ENCODE results near the gene CCBE1. TPM values are rescaled to one million over a fixed set of nuclear protein-coding genes. Genes with fewer than 3 reads are reported as not detected.
"Not testable (repeated sequence)": the region's sequence is repeated elsewhere in the genome, so short reads cannot be mapped to it uniquely, and the experiment has no call there.

The CCBE1 gene
- total RNA-seq, 2 experiments from 2014 or later: not detected

DNA sequence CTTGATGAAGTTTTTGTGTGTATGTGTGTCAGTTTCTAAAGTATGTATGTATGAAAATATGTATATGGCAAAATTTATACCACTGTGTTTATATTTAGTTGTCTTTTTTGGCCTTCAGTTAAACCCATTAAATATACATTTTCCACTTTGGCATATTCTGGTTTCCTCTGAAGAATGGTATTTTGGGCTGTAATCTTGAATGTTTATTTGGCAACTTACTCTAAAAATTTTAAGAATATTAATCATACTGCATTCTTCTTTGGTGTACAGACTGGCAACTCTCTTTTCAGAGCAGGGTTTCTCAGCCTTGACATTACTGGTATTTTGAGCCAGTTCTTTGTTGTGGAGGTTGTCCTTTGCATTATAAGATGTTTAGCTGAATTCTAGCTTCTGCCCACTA, 27.9 kb upstream of the CCBE1 start:
- Mint-ChIP-seq H3K27me3 (peaks cover 2% of the 10 kb centered on the region), H3K27ac (no peak overlapping the region), H3K36me3 (ENCODE audit: low read depth) (no peaks in the 10 kb centered on the region), H3K4me1 (no peaks in the 10 kb centered on the region), H3K9me3 (no peaks in the 10 kb centered on the region), H3K4me3 (no peak overlapping the region)
- POLR2A ChIA-PET: no interaction called here
- DNase-seq: no peak
- CTCF ChIA-PET: interaction anchor here (0.7 kb wide), 1 partner anchor 49 kb away, joined by 4 read pairs; no protein-coding TSS in a partner anchor

GRCh38 chr18:59724103-59724502, 26.9 kb upstream of the CCBE1 start:
- Mint-ChIP-seq H3K27me3 (peaks cover 2% of the 10 kb centered on the region), H3K4me3 (no peak overlapping the region), H3K27ac (no peak overlapping the region), H3K9me3 (no peaks in the 10 kb centered on the region), H3K36me3 (ENCODE audit: low read depth) (no peaks in the 10 kb centered on the region), H3K4me1 (no peaks in the 10 kb centered on the region)
- CTCF ChIA-PET: no interaction called here
- DNase-seq: no peak
- POLR2A ChIA-PET: no interaction called here

GRCh38 chr18:59721931-59722330, 24.7 kb upstream of the CCBE1 start:
- no peaks in the 10 kb centered on the region for H3K36me3 Mint-ChIP-seq (ENCODE audit: low read depth)
- H3K27ac Mint-ChIP-seq: no peak overlapping the region
- H3K4me1 Mint-ChIP-seq: no peaks in the 10 kb centered on the region
- H3K27me3 Mint-ChIP-seq: peaks cover 2% of the 10 kb centered on the region
- H3K4me3 Mint-ChIP-seq: no peak overlapping the region
- POLR2A ChIA-PET: no interaction called here
- CTCF ChIA-PET: no interaction called here
- H3K9me3 Mint-ChIP-seq: no peaks in the 10 kb centered on the region
- DNase-seq: no peak

- Mint-ChIP-seq H3K27ac (no peak overlapping the region), H3K9me3 (no peaks in the 10 kb centered on the region), H3K36me3 (ENCODE audit: low read depth) (no peaks in the 10 kb centered on the region), H3K27me3 (peaks cover 2% of the 10 kb centered on the region), H3K4me3 (no peak overlapping the region), H3K4me1 (no peaks in the 10 kb centered on the region)
- CTCF ChIA-PET: no interaction called here
- POLR2A ChIA-PET: no interaction called here
- no peak for DNase-seq
Measured at GRCh38 chr18:59721211-59721610, 24.0 kb upstream of the CCBE1 start.

- no peak for DNase-seq
- Mint-ChIP-seq H3K4me3 (no peak overlapping the region), H3K4me1 (no peaks in the 10 kb centered on the region), H3K27me3 (peaks cover 2% of the 10 kb centered on the region), H3K9me3 (no peaks in the 10 kb centered on the region), H3K36me3 (ENCODE audit: low read depth) (no peaks in the 10 kb centered on the region), H3K27ac (no peak overlapping the region)
- POLR2A ChIA-PET: no interaction called here
- CTCF ChIA-PET: no interaction called here
Measured at GRCh38 chr18:59719544-59720181, 22.4 kb upstream of the CCBE1 start.

DNA sequence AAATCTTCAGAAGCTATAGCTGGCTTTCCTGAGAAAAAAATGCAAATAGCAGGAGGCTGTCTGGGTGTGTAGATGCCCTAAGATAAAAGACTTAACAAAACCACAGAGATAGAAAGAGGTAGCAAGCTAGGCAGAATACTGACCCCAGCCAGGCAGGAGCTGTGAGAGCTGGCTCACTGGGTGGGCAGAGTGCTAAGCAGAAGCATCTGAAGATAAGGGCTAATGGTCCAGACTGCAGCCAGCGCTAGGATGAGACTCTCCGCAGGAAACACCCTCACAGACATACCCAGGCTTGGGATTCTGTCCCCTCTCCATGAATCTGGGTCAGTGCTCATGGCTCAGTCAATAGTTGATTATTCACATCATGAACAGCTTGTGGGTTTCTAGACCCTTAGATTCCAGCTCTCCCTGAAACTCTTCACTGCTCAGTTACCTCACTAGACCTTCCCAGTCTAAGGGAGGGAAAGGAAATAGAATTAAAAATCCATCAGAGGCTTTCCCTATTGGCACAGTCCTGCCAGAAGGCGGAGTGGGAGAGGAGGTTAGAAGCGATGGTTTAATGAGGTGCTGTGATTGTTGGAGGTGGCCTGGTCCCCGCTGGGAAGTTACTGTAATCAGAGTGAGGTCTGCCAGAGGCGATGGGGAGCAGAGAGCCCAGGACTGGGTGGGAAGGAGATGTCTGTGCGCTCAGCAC, 21.4 kb upstream of the CCBE1 start:
- Mint-ChIP-seq H3K4me3 (no peak overlapping the region), H3K4me1 (no peaks in the 10 kb centered on the region), H3K36me3 (ENCODE audit: low read depth) (no peaks in the 10 kb centered on the region), H3K9me3 (no peaks in the 10 kb centered on the region), H3K27me3 (peaks cover 2% of the 10 kb centered on the region), H3K27ac (no peak overlapping the region)
- ChIA-PET POLR2A (no interaction called here), CTCF (no interaction called here)
- no peak for DNase-seq

DNA sequence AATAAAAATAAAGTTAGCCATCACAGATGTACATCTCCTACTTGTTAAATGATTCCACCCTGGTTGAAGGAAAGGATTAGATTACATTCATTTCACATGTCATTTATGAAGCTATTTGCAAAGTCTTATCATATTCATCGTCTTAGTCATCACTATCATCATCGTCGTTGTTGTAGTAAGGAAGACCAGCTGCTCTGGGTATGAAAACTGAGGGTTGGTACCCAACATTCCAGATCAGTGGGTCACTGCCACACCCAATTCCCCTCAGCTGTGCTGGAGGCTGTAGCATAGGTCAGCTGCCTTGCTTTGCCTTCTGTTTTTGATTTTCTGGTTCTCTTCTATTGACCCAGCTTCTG, 20.9 kb upstream of the CCBE1 start:
- H3K4me1 Mint-ChIP-seq: no peaks in the 10 kb centered on the region
- no peaks in the 10 kb centered on the region for H3K9me3 Mint-ChIP-seq
- DNase-seq: no peak
- H3K27ac Mint-ChIP-seq: no peak overlapping the region
- peaks cover 2% of the 10 kb centered on the region for H3K27me3 Mint-ChIP-seq
- H3K4me3 Mint-ChIP-seq: no peak overlapping the region
- POLR2A ChIA-PET: no interaction called here
- CTCF ChIA-PET: no interaction called here
- H3K36me3 Mint-ChIP-seq (ENCODE audit: low read depth): no peaks in the 10 kb centered on the region

GRCh38 chr18:59717291-59717690, 20.1 kb upstream of the CCBE1 start:
- ChIA-PET CTCF (no interaction called here), POLR2A (no interaction called here)
- Mint-ChIP-seq H3K36me3 (ENCODE audit: low read depth) (no peaks in the 10 kb centered on the region), H3K9me3 (no peaks in the 10 kb centered on the region), H3K4me1 (no peaks in the 10 kb centered on the region), H3K4me3 (no peak overlapping the region), H3K27me3 (peaks cover 2% of the 10 kb centered on the region), H3K27ac (no peak overlapping the region)
- no peak for DNase-seq

DNA sequence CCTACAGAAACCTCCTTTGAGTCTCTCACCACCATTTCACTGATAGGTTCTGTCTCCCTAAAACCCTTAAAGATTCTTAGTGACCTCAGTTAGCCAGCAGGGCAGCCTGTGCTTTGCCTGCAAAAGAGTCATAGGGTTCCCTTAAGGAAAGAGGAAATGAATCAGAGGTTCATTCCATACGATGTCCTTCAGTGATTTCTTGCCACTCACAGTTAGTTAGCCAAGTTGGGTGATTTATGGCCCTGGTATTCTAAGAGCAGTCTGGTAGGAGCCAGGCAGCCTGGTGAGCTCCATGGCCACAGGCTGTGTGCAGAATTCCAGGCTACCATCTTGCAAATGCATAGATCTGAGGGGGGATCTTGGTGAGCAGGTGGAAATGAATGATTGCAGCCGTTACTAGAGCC, 18.7 kb upstream of the CCBE1 start:
- Mint-ChIP-seq H3K27me3 (no peaks in the 10 kb centered on the region), H3K4me1 (no peaks in the 10 kb centered on the region), H3K4me3 (no peak overlapping the region), H3K36me3 (ENCODE audit: low read depth) (no peaks in the 10 kb centered on the region), H3K9me3 (no peaks in the 10 kb centered on the region), H3K27ac (no peak overlapping the region)
- no peak for DNase-seq
- ChIA-PET POLR2A (no interaction called here), CTCF (no interaction called here)

DNA sequence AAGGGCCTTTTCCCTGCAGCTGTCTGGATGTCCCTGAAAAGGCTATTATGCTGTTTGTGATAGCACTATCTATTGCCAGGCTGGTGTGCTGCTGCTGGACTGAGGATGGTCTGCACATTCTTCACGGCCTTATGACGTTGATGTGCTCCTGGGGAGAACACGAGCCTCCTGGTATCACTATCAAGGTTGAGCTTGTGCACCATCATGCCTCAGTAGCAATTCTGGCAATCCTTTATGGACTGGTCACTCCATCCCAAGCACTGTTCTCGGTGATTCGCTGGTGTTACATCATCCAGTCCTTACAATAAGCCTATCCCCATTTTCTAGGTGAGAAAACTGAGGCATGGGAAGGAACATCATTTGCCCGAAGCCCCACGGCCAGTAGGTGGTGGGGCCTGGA, 18.2 kb upstream of the CCBE1 start:
- no peak overlapping the region for H3K27ac Mint-ChIP-seq
- no peak for DNase-seq
- no peaks in the 10 kb centered on the region for H3K4me1 Mint-ChIP-seq
- H3K9me3 Mint-ChIP-seq: no peaks in the 10 kb centered on the region
- no peak overlapping the region for H3K4me3 Mint-ChIP-seq
- H3K36me3 Mint-ChIP-seq (ENCODE audit: low read depth): no peaks in the 10 kb centered on the region
- CTCF ChIA-PET: no interaction called here
- H3K27me3 Mint-ChIP-seq: no peaks in the 10 kb centered on the region
- POLR2A ChIA-PET: no interaction called here

DNA sequence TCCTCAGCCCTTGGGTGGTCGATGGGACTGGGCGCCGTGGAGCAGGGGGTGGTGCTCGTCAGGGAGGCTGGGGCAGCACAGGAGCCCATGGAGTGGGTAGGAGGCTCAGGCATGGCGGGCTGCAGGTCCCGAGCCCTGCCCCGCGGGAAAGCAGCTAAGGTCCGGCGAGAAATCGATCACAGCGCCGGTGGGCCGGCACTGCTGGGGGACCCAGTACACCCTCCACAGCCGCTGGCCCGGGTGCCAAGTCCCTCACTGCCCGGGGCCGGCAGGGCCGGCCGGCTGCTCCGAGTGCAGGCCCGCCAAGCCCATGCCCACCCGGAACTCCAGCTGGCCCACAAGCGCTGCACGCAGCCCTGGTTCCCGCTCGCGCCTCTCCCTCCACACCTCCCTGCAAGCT, 16.9 kb upstream of the CCBE1 start:
- H3K27ac Mint-ChIP-seq; H3K27me3 Mint-ChIP-seq; POLR2A ChIA-PET; DNase-seq; H3K36me3 Mint-ChIP-seq (ENCODE audit: low read depth); CTCF ChIA-PET; H3K9me3 Mint-ChIP-seq; H3K4me1 Mint-ChIP-seq; H3K4me3 Mint-ChIP-seq: not testable (repeated sequence)

DNA sequence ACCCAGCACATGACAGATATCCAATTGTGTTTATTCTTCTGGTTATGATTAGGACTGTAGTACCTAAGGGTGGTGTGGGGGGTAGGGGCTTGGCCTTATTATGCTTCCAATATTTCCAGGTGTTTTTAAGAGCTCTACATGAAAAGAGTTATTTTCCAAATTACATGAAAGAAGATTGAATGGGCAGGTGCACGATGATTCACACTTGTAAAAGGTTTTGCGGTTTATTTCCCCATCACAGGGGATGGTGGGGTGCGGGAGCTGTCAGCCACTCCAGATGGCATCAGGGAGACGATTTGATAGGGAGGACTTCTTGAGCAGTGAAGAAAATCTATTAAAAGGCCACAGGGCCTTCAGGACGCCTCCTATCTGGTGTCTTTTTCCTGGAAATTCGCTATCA, 15.1 kb upstream of the CCBE1 start:
- POLR2A ChIA-PET: no interaction called here
- no peaks in the 10 kb centered on the region for H3K9me3 Mint-ChIP-seq
- CTCF ChIA-PET: no interaction called here
- no peak overlapping the region for H3K27ac Mint-ChIP-seq
- DNase-seq: no peak
- H3K4me1 Mint-ChIP-seq: no peaks in the 10 kb centered on the region
- H3K27me3 Mint-ChIP-seq: no peaks in the 10 kb centered on the region
- H3K36me3 Mint-ChIP-seq (ENCODE audit: low read depth): no peaks in the 10 kb centered on the region
- no peak overlapping the region for H3K4me3 Mint-ChIP-seq

DNA sequence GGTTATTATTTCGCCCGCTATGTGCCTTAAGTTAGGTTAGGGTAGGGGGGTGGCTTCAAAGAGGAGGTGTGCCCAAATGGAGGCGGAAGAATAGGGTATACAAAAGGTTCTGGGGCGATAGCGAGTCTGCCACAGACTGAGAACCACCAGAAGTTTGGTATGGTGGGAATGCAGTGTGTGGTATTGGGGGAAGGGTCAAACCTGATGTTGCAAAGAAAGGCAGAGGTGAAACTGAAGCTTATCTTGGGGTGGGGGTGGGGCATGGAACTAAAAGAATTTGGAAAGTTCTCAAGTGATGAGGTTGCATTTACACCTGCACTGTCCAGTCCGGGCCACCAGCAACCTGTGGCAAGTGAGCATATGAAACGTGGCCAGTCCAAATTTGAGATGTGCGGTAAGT, 11.8 kb upstream of the CCBE1 start:
- no peaks in the 10 kb centered on the region for H3K36me3 Mint-ChIP-seq (ENCODE audit: low read depth)
- no peaks in the 10 kb centered on the region for H3K27me3 Mint-ChIP-seq
- H3K4me1 Mint-ChIP-seq: no peaks in the 10 kb centered on the region
- no peak overlapping the region for H3K27ac Mint-ChIP-seq
- no peaks in the 10 kb centered on the region for H3K9me3 Mint-ChIP-seq
- H3K4me3 Mint-ChIP-seq: no peak overlapping the region
- DNase-seq: no peak
- POLR2A ChIA-PET: no interaction called here
- CTCF ChIA-PET: no interaction called here

DNA sequence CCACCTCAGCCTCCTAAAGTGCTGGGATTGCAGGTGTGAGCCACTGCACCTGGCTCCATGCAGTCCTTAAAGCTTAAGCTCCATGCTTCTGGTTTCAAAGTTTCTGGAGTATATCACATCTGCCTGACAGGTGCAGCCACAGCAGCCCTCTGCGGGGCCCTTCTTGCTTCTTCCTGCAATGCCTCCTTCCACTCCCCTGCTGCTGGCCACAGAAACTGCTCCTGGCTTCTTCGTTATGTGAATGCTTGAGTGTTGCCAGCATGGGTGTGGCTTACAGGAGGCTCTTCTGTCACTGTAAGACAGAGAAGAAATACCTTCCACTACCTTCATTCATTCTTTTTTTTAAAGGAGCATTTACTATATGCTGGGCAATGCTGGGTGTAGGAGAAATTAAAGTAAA, 10.1 kb upstream of the CCBE1 start:
- CTCF ChIA-PET: no interaction called here
- no peak overlapping the region for H3K4me3 Mint-ChIP-seq
- no peak overlapping the region for H3K27ac Mint-ChIP-seq
- H3K9me3 Mint-ChIP-seq: no peaks in the 10 kb centered on the region
- POLR2A ChIA-PET: no interaction called here
- no peak for DNase-seq
- no peaks in the 10 kb centered on the region for H3K4me1 Mint-ChIP-seq
- H3K27me3 Mint-ChIP-seq: no peaks in the 10 kb centered on the region
- H3K36me3 Mint-ChIP-seq (ENCODE audit: low read depth): no peaks in the 10 kb centered on the region

Measured in activated CD4-positive, alpha-beta T cell treated with anti-CD3 and anti-CD28 coated beads, Interleukin-2, amount 10 ng/mL, durations not matched to agents 7 days and 5 days (primary cell).